Heart left ventricle (tissue), 13 donors: ENCODE results near the gene ELOVL5.

Source experiments
- POLR2A ChIP-seq, 2 donors: fragments of 450-650 bp; IDR thresholded peaks; one replicate each; pipeline ENCODE4 v1.6.1; 2017; ENCODE audit warnings: antibody characterized with exemption in 2 of 2, mild to moderate bottlenecking in 2 of 2, moderate library complexity in 2 of 2
- TF ChIP-seq, protein P1 (sequence below), 12 donors: fragments of 200-600 bp; sonication (generic) in 4 of 12; IDR thresholded peaks; one replicate each; pipeline versions ENCODE4 v1.5.0 to v1.8.0; 2018 to 2022; ENCODE audit warnings: antibody characterized with exemption in 12 of 12, mild to moderate bottlenecking in 5 of 12
- donor health status: ischemic (EF 13 %, LVEDD 7.1; RV severe dilation, severe dysfunction).
- donor health status: DM: no; HTN: yes; CAD: no.
- donor health status: DM: no; HTN: no; CAD: no.
- donor health status: ischemic (EF 25% LVEDD 6.9; RV normal size, moderate dysfunction).
- donor health status: ischemic (EF 25% LVEDD 5.7; RV mildly dilated, moderate dysfunction).
- donor health status: ischemic (EF 35%, LVEDD 5.7; RV mildly dilated, moderate dysfunction).
- donor health status: nonischemic (EF 11% LVEDD 7.7; RV severe dilation, severe dysfunction).
- donor health status: DM: yes; HTN: yes; CAD: no.
- donor health status: PGD.
- donor health status: ischemic (EF 29% LVEDD 5.4; RV normal size, mild dysfunction).
- donor health status: nonischemic (EF 23%, LVEDD 6.1; RV moderate dilation, normal function).

DNA sequence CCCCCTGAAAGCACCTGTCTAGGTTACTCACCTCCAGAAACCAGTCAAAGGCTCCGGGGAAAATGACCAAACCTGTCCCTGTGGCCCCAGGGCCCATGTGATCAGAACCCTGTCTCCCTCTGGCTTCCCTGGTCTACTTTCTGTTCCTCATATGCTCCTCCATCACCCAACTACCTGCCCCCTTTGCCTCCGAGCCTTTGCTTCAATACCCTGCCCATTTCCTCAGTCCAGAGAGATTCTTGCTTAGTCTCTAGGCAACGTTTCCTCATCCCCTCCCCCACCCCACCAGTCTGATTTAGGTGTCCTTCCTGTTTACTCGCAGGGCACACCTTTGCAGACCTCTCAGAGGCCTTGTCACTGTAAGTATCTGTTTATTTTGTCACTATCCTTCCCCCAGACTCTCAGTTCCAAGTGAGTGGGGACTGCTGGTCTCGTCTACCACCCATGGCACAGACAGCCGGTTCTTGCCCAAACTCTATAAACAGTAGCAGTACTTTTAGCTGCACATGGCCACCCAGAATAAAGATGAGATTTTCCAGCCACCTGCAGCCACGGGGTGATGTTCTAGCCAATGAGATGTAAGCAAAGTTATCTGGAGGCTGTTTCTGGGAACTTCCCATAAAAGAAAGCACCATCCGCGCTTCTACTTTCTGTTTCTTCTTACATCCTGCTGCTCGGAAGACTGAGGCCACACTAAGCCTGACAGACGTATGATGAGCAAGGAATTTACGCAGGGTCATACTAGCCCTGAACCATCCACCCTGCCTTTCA lies 13.3 kb downstream of the ELOVL5 start:
- no peak for TF ChIP-seq POLR2A (IDR thresholded peaks at IDR 0.05)
- TF ChIP-seq, protein P1, sequence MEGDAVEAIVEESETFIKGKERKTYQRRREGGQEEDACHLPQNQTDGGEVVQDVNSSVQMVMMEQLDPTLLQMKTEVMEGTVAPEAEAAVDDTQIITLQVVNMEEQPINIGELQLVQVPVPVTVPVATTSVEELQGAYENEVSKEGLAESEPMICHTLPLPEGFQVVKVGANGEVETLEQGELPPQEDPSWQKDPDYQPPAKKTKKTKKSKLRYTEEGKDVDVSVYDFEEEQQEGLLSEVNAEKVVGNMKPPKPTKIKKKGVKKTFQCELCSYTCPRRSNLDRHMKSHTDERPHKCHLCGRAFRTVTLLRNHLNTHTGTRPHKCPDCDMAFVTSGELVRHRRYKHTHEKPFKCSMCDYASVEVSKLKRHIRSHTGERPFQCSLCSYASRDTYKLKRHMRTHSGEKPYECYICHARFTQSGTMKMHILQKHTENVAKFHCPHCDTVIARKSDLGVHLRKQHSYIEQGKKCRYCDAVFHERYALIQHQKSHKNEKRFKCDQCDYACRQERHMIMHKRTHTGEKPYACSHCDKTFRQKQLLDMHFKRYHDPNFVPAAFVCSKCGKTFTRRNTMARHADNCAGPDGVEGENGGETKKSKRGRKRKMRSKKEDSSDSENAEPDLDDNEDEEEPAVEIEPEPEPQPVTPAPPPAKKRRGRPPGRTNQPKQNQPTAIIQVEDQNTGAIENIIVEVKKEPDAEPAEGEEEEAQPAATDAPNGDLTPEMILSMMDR (IDR thresholded peaks at IDR 0.05): no peak
